ENCODE measurements around the gene CPSF3.

The CPSF3 gene

DNA sequence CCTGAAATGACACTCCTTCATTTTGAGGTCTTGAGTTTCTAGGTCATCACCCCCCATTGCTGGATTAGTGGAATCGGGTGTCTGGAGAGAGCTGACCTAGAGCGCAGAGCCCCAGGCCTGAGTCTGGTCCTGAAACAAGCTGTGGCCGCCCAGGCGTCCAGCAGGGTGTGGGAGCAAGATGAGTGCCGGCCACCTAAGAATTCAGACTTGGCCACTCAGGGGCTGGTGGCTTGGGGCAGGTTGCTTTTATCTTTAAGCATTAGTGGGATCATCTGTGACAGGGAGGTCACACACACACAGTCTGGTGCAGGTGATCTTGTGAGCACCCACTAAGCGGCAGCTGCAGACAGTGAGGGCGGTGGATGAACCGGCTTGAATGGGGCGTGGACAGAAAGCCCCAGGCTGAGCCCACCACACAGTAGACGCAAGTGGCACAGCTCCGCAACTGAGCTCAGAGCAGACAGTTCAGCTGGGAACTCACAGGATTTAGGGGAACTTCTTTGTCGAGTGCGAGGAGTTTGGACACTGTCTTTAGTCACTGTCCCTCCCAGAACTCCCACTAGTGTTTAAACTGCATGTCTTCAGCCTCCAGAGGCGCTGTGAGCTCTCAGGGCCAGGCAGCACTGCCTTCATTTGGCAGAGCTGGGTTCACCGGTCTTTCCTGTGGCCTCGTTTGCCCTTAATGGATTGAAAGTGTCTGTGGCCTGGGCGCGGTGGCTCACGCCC, 21.6 kb upstream of the CPSF3 start:
- no peaks in the 10 kb centered on the region for H3K9me2 ChIP-seq (replicated peaks; ENCODE audit: control insufficient read depth, low read length)
- H3K9me3 ChIP-seq (ENCODE audit: control insufficient read depth, insufficient read depth, low read length) = no peaks in the 10 kb centered on the region
- peaks cover 3% of the 10 kb centered on the region for H3K4me1 ChIP-seq (ENCODE audit: control insufficient read depth, low read length)
- no peak overlapping the region for H3K27ac ChIP-seq (ENCODE audit: low read depth, low read length)
- H3K27me3 ChIP-seq (ENCODE audit: control insufficient read depth, low read length) = no peaks in the 10 kb centered on the region
- H3K36me3 ChIP-seq (ENCODE audit: control insufficient read depth, low read length) = 0 out of 2 replicates have a peak, but pooled peaks cover 5% of the 10 kb centered on the region
- no peak overlapping the region for H3K4me3 ChIP-seq (ENCODE audit: low read length)
- H4K20me1 ChIP-seq (ENCODE audit: control insufficient read depth, insufficient read depth, low read depth, low read length) = peaks cover 6% of the 10 kb centered on the region; the same call in 1 of the 2 replicates
- no peak for TF ChIP-seq EZH2phosphoT487 (IDR thresholded peaks at IDR 0.05; ENCODE audit: borderline replicate concordance, low read length)
- TF ChIP-seq, protein P1, sequence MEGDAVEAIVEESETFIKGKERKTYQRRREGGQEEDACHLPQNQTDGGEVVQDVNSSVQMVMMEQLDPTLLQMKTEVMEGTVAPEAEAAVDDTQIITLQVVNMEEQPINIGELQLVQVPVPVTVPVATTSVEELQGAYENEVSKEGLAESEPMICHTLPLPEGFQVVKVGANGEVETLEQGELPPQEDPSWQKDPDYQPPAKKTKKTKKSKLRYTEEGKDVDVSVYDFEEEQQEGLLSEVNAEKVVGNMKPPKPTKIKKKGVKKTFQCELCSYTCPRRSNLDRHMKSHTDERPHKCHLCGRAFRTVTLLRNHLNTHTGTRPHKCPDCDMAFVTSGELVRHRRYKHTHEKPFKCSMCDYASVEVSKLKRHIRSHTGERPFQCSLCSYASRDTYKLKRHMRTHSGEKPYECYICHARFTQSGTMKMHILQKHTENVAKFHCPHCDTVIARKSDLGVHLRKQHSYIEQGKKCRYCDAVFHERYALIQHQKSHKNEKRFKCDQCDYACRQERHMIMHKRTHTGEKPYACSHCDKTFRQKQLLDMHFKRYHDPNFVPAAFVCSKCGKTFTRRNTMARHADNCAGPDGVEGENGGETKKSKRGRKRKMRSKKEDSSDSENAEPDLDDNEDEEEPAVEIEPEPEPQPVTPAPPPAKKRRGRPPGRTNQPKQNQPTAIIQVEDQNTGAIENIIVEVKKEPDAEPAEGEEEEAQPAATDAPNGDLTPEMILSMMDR (IDR thresholded peaks at IDR 0.05; ENCODE audit: low read depth, low read length, poor library complexity, severe bottlenecking) = peak; percentile 29
- H3F3A ChIP-seq (ENCODE audit: control insufficient read depth, insufficient read depth) = peaks cover 22% of the 10 kb centered on the region; the same call in 1 of the 2 replicates
- H3K79me2 ChIP-seq (ENCODE audit: control insufficient read depth, low read length) = no peaks in the 10 kb centered on the region
- no peak overlapping the region for H3K4me2 ChIP-seq (ENCODE audit: low read length)

DNA sequence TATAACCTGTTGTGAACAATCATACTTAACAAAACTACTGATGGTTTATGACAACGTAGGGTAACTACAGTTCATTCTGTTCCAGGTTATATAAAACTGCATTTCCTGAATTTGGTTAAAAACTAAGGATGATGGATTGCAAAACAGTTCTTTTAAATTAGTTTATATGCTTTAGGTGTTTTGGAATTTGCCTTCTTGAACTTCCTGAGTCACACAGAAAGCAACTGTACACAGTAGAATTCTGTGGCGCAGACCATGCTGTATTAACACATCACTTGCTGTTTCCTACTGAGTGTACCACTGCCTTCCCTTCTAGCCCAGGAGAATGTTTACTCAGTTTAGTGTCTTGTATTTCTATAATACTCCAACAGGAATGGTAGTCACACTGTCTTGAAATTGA, 19.5 kb upstream of the CPSF3 start:
- Histone ChIP-seq H3K27ac (ENCODE audit: low read depth, low read length) (no peak overlapping the region), H3K4me2 (ENCODE audit: low read length) (no peak overlapping the region), H3K9me3 (ENCODE audit: control insufficient read depth, insufficient read depth, low read length) (no peaks in the 10 kb centered on the region), H3F3A (ENCODE audit: control insufficient read depth, insufficient read depth) (peaks cover 22% of the 10 kb centered on the region; the same call in 1 of the 2 replicates), H3K27me3 (ENCODE audit: control insufficient read depth, low read length) (no peaks in the 10 kb centered on the region), H4K20me1 (ENCODE audit: control insufficient read depth, insufficient read depth, low read depth, low read length) (peaks cover 6% of the 10 kb centered on the region; the same call in 1 of the 2 replicates), H3K4me3 (ENCODE audit: low read length) (no peak overlapping the region), H3K79me2 (ENCODE audit: control insufficient read depth, low read length) (no peaks in the 10 kb centered on the region), H3K4me1 (ENCODE audit: control insufficient read depth, low read length) (peaks cover 3% of the 10 kb centered on the region), H3K36me3 (ENCODE audit: control insufficient read depth, low read length) (peaks cover 16% of the 10 kb centered on the region), H3K9me2 (replicated peaks; ENCODE audit: control insufficient read depth, low read length) (no peaks in the 10 kb centered on the region)
- TF ChIP-seq, protein P1 (IDR thresholded peaks at IDR 0.05; ENCODE audit: low read depth, low read length, poor library complexity, severe bottlenecking) = no peak
- TF ChIP-seq EZH2phosphoT487 (IDR thresholded peaks at IDR 0.05; ENCODE audit: borderline replicate concordance, low read length) = no peak

DNA sequence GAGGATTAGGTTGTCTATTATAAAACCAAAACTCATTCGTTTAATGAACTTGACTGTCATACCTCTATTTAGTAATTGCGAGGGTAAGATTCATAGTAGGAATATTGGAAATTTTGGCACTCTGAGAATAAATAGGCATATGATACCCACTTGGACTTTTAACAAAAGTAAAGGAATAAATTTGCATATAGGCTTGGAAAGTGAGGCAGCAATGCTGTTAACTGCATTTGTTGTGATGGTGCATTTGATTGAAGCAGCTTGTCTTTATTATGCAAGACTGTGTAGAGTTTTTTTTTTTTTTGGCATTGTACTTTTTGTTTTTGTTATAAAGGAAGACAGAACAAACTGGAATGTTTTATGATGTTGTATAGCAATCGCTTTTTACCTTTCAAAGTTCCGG, 19.0 kb upstream of the CPSF3 start:
- Histone ChIP-seq H4K20me1 (ENCODE audit: control insufficient read depth, insufficient read depth, low read depth, low read length) (peaks cover 6% of the 10 kb centered on the region; the same call in 1 of the 2 replicates), H3K27me3 (ENCODE audit: control insufficient read depth, low read length) (no peaks in the 10 kb centered on the region), H3K79me2 (ENCODE audit: control insufficient read depth, low read length) (no peaks in the 10 kb centered on the region), H3K36me3 (ENCODE audit: control insufficient read depth, low read length) (peaks cover 21% of the 10 kb centered on the region), H3F3A (ENCODE audit: control insufficient read depth, insufficient read depth) (peaks cover 22% of the 10 kb centered on the region; the same call in 1 of the 2 replicates), H3K4me1 (ENCODE audit: control insufficient read depth, low read length) (peaks cover 3% of the 10 kb centered on the region), H3K4me2 (ENCODE audit: low read length) (no peak overlapping the region), H3K9me2 (replicated peaks; ENCODE audit: control insufficient read depth, low read length) (no peaks in the 10 kb centered on the region), H3K4me3 (ENCODE audit: low read length) (no peak overlapping the region), H3K27ac (ENCODE audit: low read depth, low read length) (no peak overlapping the region), H3K9me3 (ENCODE audit: control insufficient read depth, insufficient read depth, low read length) (no peaks in the 10 kb centered on the region)
- TF ChIP-seq EZH2phosphoT487 (IDR thresholded peaks at IDR 0.05; ENCODE audit: borderline replicate concordance, low read length) = no peak
- TF ChIP-seq, protein P1 (IDR thresholded peaks at IDR 0.05; ENCODE audit: low read depth, low read length, poor library complexity, severe bottlenecking) = no peak
